Left ventricle myocardium superior (tissue), 1 donor: ENCODE measurements around the gene ZFP64. TPM values are rescaled to one million over a fixed set of nuclear protein-coding genes. Genes with fewer than 3 reads are reported as not detected.
A peak's percentile ranks its signal among the peaks of the same experiment; 100 is the strongest.
"Not testable (repeated sequence)": the region's sequence is repeated elsewhere in the genome, so short reads cannot be mapped to it uniquely, and the experiment has no call there.

Experiments used
- ATAC-seq: fragments of 200-7000 bp; cut with Tn5 transposase; one replicate; pipeline ENCODE4 v1.9.1; 2020; ENCODE audit warnings: mild to moderate bottlenecking, moderate library complexity
- DNase-seq: peaks from one replicate; pipeline ENCODE4 v3.0.0-alpha.2; 2020
- intact Hi-C: fragments of 100-400 bp; cut with micrococcal nuclease; formaldehyde crosslinking; loops from one replicate; pipeline ENCODE4 v1.11.0; 2022
- long read RNA-seq: library from polyadenylated mRNA; unstranded; transcript quantifications from one replicate; pipeline ENCODE4 v2.0.0, GENCODE V29; 2021
- total RNA-seq: library from RNA; stranded (reverse); fragmentation: NEBNext Ultra II Directional; extraction: Animal tissue kit (Norgen Biotek cat#: 25700); gene quantifications from one replicate; pipeline ENCODE4 v1.2.1, GENCODE V29; 2021
- donor health status: DM: no; HTN: yes; CAD: no; lungs with severe emphysema.

Gene ZFP64
- 9.3 TPM for total RNA-seq
- long read RNA-seq, partial matches to known transcripts = 3 of 12 reads
- long read RNA-seq, other reads (novel, unspliced or antisense) = 6 of 12 reads

DNA sequence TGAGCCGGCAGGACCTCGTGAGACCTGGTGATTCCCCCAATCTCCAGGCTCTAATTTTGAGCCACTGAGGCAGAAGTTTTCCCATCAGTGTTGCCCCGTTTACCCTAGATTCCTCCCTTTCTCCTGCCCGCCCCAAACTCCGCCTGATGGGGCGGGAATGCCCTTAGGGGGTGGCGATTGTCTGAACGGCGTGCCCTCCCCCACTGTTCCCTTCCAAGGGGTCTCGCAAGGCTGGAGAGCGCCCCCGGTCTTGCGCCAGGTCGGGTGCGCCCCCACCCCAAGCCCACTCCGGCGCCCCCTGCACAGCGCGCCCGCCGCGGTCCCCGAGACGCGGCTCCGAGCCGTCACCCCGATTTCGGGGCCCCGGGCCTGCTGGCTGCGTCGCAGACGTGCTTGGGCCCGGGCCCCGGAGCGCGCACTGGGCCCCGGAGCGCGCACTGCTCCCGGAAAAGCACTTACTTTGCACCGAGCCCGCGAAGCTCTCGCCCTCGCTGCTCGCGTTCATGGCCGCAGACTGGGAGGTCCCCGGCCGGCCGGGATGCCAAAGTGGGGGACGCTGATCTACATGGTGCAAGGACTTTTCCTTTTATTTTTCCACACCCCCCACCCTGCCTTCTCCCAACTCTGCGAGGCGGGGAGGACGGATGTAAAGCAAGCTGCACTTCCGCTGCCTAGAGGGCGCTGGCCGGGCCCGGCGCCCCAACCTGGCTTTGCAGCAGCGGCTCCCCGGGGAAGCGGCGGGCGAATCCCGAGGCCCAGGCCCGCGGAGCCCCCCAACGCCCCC, at the start of gene ZFP64:
Gene ZFP64, minus strand, starts transcription at position 648 of the 784 bp plus-strand sequence. Its CDS starts 143 bp downstream, at position 505.
- intact Hi-C loops = no loop called here
- peak; percentile 88 for DNase-seq
- ATAC-seq = peak; percentile 96

DNA sequence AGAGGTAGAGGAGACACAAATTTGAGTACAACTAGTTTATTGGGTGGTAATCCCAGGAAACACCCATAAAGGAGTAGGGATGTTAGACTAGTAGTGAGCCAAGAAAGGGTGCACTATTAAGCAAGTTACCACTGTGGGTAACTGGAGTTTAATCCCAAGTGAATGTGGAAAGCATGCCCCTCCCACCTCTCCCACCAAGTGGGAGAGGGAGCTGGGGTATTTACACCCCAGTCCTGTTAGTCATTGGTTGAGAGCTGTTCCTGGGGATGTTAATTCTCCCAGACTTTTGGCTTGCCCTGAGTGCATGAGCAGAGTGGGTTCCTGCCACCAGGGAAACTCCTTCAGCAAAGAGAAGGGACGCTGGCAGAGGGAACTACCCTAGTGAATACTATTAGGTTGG, 49.2 kb upstream of the ZFP64 start:
- DNase-seq (no peak), ATAC-seq (no peak)
- intact Hi-C loops = no loop called here

DNA sequence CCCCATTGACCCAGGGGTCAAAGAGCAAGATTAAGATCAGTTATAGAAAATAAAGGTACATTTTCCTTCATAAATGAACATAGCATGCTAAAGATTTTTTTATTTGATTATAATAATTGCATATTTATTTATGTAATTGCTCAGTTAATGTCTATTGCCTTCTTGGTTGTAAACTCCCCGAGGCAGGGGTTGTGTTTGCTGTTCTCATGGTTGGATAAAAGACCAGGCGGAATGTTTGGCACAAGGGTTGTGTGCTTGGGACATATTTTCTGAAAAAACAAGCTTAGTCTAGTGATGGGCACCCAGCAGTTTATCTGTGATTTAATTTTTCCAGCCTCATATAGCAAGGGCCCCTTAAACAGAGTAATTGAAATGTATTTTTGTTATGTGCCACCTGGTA, 47.5 kb upstream of the ZFP64 start:
- DNase-seq = no peak
- ATAC-seq = no peak

DNA sequence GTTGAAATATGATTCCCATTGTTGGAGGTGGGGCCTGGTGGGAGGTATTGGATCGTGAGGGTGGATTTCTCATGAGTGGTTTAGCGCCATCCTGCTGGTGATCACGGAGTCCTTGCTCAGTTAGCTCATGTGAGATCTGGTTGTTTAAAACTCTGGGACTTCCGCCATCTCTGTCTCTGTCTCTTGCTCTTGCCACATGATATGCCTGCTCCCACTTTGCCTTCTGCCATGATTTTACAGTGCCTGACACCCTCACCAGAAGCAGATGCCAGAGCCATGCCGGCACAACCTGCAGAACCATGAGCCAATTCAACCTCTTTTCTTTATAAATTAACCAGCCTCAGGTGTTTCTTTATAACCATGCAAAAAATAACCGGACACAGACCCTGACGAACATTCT, 44.7 kb upstream of the ZFP64 start:
- DNase-seq (no peak), ATAC-seq (no peak)
- intact Hi-C loops = no loop called here

More for the DNA sequence above, 47.5 kb upstream of the ZFP64 start:
- intact Hi-C loops = no loop called here

DNA sequence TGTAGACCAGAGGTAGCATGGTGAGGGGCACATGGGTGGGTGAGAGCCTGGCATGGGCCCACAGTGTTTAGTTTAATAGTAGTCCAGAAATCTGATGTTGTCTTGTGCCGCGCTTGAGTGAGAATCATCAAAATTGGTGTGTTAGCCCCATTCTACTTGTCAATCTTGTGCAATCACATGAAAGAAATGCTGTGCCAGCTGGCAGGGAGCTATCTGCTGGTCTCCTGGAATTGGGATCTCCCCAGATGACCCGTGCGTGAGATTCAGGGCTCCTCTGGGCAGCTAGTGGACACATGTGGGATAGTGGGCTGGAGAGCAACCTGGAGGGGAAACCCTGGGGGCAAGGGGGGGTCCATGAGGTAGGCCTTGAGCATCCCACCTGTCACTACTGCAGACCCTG, 43.5 kb upstream of the ZFP64 start:
- DNase-seq (no peak), ATAC-seq (no peak)
- intact Hi-C loops = no loop called here

DNA sequence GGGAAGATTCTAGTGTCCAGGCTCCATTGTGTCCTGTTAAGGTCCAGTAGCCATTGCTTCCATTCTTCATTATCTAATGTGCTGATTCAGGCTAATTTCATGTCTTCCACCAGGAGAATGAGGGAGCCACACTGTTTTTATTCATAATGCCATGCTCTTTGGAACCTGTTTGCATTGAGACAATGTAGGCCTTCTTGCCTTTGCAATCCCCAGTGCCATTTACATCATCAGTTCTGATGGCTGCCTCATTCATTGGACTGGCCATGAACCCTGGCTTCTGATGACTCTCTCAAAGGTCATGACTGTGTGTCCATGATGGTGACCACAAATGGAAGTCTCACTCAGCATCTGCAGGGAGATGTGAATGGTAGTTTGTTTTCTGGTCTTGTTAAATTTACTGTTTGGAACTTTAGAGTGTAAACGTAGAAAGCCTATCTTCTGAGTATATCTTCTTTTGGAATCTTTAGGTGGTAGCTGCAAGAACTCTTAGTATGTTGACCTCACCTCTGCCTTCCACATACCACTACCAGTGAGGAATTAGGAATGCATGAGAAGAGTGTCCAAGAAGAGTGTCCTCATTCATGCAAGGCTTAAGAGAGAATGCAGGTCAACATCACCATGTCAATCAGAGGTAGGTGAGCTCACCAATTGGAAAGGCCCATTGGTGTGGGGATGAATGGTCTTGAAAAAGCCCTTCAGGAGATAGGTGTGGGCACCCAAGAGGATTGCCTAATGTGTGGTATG, 42.9 kb upstream of the ZFP64 start:
- no peak for DNase-seq
- ATAC-seq = no peak
- intact Hi-C loops = no loop called here

DNA sequence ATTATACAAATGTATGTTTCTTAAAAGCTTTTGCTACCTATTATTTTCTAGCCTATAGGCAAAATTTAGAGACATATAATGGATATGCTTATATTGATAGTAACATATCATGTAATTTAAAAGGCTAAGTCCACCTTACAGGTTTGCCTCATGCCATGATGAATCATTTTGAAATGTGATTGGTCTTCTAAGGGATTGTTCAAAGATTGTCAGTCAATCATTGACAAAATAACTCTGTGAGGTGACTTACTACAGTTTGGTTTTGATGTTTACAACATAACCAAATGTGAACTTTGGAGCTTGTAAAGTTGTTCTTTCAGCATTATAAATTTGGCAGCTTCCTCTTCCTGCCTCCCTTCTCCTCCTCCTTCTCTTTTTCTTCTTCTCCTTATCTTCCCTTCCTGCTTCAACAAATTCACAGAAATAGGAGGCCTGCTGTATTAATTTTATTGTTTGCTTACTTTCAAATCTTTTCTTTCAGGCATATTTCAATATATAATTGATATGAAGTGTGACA, 39.7 kb upstream of the ZFP64 start:
- intact Hi-C loops = no loop called here
- DNase-seq = no peak
- ATAC-seq = no peak

DNA sequence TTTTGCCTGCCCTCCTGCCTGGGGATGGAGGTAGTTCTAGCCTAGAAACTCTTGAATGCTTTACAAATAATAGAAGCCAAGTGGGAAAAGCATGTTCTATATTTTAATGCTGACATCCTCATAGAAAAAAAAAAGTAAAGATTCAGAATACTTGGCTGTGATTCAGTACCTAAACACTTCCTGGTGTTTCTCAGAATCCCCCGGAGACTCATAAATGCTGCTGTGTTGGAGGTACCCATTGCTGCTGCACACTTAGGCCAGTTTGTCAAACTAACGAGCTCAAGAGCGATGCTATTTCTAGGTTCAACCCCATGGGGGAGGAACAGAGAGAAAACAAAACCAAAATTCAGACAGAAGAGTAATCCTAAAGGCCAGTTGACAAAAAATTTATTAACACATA, 38.8 kb upstream of the ZFP64 start:
- intact Hi-C loops = no loop called here
- no peak for ATAC-seq
- DNase-seq = no peak

DNA sequence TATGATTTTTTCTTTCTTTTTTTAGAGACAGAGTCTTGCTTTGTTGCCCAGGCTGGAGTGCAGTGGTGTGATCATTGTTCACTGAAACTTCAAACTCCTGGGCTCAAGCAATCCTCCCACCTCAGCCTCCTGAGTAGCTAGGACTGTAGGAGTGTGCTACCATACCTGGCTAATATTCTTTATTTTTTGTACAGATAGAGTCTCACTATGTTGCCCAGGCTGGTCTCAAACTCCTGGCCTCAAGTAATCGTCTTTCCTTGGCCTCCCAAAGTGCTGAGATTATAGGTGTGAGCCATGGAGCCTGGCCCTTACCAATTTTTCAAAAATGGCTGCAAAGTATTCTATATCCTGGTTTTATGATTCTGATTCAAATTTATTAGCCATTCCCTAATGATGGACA, 37.8 kb upstream of the ZFP64 start:
- intact Hi-C loops, ATAC-seq: not testable (repeated sequence)

DNA sequence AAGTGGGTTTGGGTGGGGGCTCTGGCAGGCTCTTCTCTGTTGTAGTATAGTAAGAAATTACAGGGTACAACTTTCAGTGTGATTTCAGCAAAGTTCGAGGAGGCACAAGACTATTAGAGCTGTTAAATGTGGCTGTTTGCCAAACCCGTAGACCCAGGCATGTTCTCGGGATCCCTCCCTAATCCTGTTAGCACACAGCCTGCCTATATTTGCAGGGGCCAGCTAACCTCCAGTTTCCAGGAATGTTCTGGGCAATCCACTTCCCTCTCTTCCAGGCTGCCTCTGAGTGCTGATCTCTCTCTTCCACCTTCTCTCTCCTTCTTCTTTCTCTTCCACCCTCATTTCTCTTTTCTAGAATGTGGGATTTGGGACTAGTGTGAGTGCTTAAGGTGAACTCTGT, 34.8 kb upstream of the ZFP64 start:
- intact Hi-C loops = no loop called here
- no peak for DNase-seq
- ATAC-seq = no peak

More for the DNA sequence above, 37.8 kb upstream of the ZFP64 start:
- not testable (repeated sequence) for DNase-seq

DNA sequence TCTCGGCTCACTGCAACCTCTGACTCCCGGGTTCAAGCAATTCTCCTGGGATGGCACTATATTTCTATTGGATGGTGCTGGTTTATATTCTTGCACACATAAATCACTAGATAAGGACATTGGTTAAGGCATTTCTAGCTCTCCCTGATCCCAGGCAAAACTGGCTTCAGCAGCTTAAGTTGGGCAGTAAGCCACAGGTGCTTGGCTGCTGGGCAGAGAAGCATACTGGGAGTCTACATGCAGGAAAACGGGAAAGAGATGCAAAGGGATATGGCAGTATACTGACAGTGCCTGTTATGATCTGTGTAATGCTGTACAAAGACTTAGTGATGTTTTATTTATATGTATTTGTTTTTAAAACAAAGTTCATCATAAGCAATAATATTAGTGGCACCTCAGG, 33.3 kb upstream of the ZFP64 start:
- intact Hi-C loops = no loop called here
- ATAC-seq (no peak), DNase-seq (no peak)

DNA sequence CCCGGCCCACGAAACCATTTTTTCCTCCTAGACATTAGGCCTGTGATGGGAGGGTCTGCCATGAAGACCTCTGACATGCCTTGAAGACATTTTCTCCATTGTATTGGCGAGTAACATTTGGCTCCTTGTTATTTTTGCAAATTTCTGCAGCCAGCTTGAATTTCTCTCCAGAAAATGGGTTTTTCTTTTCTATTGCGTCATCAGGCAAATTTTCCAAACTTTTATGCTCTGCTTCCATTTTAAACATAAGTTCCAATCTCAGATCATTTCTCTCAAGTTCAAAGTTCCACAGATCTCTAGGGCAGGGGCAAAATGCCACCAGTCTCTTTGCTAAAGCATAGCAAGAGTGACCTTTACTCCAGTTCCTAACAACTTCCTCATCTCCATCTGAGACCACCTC, 29.8 kb upstream of the ZFP64 start:
- ATAC-seq, DNase-seq, intact Hi-C loops: not testable (repeated sequence)

DNA sequence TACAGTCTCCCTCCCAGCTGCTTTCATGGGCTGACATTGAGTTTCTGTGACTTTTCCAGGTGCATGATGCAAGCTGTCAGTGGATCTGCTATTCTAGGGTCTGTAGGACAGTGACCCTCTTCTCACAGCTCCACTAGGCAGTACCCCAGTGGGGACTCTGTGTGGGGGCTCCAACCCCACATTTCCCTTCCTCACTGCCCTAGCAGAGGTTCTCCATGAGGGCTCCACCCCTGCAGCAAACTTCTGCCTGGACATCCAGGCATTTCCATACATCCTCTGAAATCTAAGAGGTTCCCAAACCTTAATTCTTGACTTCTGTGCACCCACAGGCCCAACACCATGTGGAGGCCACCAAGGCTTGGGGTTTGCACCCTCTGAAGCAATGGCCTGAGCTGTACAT, 29.3 kb upstream of the ZFP64 start:
- DNase-seq, ATAC-seq, intact Hi-C loops: not testable (repeated sequence)

DNA sequence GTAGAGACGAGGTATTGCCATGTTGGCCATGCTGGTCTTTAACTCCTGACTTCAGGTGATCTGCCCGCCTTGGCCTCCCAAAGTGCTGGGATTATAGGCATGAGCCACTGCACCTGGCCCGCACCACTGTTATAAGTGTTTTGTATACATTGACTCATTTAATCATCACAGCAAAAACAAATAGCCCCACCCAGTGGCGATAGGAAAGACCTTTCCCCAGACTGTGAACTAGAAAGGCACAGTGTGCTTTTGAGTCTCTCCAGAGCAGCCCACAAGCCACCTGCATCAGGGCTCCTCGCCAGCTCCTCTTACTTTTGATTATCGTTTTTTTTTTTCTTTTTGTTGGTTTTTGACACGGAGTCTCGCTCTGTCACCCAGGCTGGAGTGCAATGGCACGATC, 27.9 kb upstream of the ZFP64 start:
- no peak for ATAC-seq

DNA sequence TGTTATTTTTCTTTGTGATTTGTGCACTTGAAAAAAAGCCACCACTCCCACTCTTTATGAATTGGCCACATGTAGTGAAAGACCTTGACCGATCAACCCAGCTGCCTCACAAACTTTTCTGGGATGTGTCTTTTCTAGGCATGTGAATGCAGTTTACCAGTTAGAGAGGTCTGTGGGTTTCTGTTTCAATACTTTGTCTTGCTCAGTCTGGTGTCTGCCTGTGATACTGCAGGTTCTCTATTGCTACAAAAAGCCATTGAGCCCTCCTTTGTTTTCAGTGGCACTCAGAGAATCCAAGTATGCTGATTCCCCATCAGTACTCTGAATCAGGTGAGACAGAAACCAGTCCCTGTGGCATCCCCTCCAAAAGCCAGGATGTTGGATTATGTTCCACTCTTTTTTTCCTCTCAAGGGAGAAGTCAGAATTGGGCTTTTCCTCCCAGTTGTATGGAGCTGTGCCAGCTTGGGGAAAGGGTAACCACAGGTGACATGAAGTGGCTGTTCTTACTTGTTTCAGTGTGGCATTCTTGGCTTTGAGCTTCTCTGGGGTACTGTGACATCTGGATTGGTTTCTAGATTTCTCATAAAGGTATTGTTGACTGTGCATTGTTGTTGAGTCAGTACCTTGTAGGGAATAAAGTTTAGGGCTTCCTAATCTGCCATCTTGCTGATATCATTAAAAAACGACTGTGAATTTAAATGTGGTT, 26.3 kb upstream of the ZFP64 start:
- intact Hi-C loops = no loop called here
- ATAC-seq = no peak
- no peak for DNase-seq

More for the DNA sequence above, 27.9 kb upstream of the ZFP64 start:
- intact Hi-C loops = no loop called here
- no peak for DNase-seq

DNA sequence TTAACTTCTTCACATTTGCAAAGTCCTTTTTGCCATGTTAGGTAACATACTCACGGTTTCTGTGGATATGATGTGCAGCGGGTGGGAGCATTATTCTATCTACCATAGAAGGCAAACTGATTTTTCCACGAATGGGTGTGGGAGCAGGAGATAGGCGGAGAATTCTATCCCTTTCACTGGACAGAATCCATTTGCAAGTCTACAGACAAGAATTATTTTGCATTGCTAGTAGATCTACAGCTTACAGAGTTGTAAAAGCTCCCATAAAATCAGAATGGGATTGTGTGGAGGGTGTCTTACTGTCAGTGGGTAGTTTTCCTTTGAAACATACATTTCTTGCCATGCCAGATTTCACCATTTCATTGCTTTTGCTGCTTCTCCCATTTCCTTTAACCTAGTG, 22.4 kb upstream of the ZFP64 start:
- DNase-seq (no peak), ATAC-seq (no peak)
- intact Hi-C loops = no loop called here

DNA sequence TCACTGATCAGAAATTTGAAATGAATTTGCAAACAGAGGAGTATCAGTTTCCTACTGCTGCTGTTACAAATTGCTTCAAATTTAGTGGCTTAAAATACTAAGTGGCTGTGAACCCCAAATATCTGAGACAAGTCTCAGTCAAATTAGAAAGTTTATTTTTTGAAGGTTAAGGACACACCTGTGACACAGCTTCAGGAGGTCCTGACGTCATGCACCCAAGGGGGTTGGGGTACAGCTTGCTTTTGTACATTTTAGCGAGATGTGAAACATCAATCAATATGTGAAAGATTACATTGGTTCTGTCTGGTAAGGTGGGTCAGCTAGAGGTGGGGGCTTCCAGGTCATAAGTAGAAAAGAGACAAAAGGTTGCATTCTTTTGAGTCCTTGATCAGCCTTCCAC, 21.4 kb upstream of the ZFP64 start:
- DNase-seq (no peak), ATAC-seq (no peak)
- intact Hi-C loops = no loop called here

DNA sequence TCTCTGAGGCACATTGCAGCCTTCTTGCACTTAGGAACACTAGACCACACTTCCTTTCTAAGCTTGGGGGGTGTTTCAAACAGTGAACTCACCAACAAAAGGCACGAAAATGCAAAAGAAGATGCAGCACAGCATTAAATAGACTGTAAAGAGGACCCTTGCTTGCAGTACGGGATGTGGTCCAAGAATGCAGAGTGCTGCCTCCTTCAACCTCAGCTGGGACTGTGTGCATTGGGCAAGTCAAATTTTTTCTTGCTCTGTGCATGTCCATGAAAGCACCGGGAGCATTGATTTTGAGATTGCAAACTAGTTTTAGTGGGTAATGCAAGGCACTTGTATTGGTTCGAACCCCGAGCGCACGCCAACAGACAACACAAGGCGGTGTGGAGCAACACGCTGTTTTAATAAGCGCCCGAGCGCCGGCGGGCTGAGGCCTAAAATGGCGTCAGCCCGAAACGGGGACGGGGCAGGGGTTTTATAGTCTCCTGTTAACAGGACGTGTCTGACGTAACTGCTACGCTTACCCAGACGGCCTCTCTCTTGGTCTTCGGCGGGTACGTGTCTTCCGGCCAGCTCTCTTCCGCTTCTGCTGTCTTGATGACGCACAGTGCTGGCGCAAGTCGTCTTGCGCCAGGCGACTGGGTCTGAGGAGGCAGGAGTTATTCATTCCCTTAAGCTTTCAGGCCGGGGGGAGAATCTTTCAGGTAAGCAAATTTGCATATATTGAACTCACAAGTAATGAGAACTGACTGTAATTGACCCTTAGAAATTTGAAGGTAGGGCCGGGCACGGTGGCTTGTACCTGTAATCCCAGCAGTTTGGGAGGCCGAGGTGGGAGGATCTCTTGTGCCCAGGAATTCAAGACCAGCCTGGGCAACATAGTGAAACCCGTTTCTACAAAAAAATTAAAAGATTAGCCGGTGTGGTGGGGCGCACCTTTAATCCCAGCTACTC, 18.7 kb upstream of the ZFP64 start:
- intact Hi-C loops = no loop called here
- DNase-seq (no peak), ATAC-seq (no peak)

DNA sequence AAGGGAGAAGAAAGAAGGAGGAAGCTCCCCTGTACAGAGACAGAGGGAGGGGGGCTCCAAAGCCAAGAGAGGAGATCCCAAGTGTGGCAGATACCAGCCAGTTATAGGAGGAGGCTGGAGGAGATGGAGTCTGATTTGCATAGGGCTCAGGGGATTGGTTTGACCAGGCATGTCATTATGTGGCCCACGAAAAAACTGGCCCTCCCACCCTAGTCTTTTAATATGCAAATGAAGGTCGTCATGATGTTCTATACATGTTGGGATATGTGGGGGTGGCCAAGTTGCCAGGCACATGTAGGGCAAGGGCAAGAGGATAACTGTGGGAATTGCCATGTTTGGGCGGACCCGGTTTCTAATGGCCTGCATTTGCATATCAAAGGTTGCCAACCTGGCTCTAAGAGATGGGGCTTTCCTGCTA, 17.6 kb upstream of the ZFP64 start:
- DNase-seq (no peak), ATAC-seq (no peak)
- intact Hi-C loops = no loop called here
